WI38 (cell line): ENCODE results near the gene UBE2G2.

Experiments
- H3K4me3 ChIP-seq: 2 replicates; pipeline ENCODE4 v1.5.1; 2011; ENCODE audit warnings: low read depth, mild to moderate bottlenecking, control low read depth, low read length
- TF ChIP-seq, protein P1 (sequence below): IDR thresholded peaks from 2 replicates; pipeline ENCODE4 v1.5.1; 2012; ENCODE audit warnings: low read depth, mild to moderate bottlenecking, control low read depth, low read length

The UBE2G2 gene

DNA sequence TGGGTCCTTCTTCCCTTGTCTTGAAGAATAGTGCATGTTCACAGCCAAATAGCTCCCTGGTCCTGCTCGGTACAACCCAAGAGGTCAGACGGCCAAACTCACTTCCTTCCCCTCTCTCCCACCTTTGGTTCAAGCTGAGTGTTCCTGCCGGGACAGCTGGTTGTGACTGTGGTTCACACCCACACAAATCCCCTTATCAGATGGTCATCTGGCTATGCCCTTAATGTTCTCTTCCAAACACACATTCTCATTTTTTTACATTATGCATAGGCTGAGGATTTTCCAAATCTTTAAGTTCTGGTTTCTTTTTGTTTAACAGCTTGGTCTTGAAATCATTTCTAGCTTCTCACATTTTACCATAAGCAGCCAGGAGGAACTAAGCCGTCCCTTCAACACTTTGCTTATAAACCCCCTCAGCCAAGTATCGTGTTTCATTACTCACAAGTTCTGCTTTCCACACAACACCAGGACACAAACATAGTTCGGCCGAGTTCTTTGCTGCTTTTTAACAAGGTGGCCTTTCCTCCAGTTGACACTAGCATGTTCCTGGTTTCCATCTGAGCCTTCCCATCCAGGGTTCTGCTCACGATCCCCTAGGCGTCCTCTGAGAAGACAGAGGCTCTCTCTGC, 70.6 kb downstream of the UBE2G2 start:
- TF ChIP-seq, protein P1, sequence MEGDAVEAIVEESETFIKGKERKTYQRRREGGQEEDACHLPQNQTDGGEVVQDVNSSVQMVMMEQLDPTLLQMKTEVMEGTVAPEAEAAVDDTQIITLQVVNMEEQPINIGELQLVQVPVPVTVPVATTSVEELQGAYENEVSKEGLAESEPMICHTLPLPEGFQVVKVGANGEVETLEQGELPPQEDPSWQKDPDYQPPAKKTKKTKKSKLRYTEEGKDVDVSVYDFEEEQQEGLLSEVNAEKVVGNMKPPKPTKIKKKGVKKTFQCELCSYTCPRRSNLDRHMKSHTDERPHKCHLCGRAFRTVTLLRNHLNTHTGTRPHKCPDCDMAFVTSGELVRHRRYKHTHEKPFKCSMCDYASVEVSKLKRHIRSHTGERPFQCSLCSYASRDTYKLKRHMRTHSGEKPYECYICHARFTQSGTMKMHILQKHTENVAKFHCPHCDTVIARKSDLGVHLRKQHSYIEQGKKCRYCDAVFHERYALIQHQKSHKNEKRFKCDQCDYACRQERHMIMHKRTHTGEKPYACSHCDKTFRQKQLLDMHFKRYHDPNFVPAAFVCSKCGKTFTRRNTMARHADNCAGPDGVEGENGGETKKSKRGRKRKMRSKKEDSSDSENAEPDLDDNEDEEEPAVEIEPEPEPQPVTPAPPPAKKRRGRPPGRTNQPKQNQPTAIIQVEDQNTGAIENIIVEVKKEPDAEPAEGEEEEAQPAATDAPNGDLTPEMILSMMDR = no peak
- H3K4me3 ChIP-seq = no peak overlapping the region

DNA sequence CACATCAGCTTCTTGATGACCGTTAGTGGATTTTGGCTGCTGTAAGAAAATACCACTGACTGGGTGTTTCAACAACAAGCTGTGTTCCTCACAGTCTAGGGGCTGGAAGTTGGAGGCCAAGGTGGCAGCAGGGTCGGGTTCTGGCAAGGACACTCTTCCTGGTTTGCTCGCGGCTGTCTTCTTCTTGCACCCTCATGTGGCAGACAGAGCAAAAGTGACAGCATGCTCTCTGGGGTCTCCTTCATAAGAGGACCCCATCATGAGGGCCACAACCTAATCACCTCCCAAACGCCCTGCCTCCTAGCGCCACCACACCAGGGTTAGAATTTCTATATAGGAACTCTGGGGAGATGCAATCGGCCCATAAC, 71.6 kb downstream of the UBE2G2 start:
- no peak overlapping the region for H3K4me3 ChIP-seq
- TF ChIP-seq, protein P1 = no peak

DNA sequence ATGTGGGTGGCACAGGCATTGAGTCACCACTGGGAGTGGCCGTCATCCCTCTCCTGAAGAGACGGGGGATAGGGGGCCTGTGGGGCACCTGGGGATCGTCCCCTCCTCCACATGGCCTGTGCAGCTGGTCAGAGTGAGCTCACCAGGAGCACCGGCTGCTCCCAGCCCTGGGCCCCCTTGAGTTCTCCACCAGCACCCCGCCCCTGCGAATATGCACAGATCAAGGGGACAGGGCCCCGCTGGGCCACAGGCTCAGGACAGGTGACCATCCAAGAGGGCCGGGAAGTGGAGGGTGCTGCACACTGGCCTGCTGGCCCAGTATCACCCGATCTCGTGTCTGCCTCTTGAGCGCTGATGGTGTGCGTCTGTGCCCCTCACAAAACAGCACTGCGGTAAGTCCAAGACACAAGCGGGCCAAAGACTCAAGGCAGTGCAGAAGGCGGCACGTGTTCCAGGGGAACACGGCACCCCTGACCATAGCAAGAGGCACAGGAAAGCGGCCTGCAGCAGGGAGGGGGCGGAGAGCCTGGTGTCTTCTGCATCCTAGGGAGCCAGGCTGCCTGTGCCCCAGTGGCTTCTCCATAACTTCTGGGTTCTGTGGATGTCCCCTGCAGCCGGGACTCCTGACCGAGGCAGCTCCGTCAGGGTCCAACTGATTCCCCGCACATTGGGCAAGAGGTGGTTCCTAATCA, 72.1 kb downstream of the UBE2G2 start:
- TF ChIP-seq, protein P1 = no peak
- no peak overlapping the region for H3K4me3 ChIP-seq

DNA sequence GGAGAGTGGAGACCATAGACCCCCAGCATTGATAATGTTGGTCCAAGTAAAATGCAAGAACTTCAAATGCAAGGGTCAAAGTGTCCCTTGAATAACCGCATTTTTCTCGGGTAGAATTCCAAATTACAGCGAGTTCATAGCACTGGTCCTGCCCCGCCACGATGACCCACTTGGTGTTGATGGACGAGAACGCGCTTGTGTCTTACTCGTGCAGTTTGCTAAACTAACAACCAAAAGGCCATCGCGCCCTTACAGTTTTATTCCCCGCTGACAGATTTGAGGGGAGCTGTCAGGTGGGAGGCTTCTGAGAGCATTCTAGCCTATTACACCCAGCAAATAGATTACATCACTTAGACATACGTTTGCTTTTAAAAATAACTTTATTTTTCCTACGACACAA, 72.9 kb downstream of the UBE2G2 start:
- no peak overlapping the region for H3K4me3 ChIP-seq
- TF ChIP-seq, protein P1 = no peak

DNA sequence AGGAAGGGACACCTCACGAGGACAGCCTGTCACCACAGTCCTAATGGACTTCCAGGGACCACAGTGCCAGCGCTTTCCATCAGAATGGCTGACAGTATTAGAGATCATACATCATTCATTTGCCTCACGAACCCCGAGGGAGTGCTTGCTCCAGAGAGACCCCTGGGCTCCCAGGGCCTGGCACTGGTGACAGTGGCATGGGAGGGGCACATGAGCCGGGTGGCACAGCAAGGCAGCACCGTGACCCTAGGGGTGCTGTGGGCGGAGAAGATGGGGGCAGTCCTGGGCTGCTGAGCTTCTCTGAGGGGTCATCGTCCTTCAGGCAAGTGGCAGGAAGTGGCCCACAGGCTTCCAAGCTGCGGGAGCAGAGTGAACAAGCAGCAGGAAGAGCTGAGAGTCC, 73.9 kb downstream of the UBE2G2 start:
- TF ChIP-seq, protein P1 = no peak

DNA sequence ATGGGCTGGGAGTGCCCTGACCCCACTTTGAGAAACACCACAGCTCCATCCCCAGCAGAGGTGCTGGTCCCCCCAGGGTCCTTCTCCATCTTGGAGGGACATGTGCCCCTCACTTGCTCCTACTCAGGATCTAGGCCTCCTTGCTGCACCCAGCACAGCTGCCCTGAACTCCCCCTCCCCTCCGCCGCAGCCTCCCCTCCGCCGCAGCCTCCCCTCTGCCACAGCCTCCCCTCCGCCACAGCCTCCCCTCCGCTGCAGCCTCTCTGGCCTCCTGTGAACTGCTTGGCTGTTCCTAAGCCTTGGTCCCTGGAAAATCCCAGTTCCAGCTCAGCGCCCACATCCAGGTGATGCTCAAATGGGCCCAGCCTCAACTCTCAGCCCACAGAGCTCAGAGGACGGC, 74.3 kb downstream of the UBE2G2 start:
- TF ChIP-seq, protein P1 = no peak
- H3K4me3 ChIP-seq = no peak overlapping the region

More for the DNA sequence above, 73.9 kb downstream of the UBE2G2 start:
- H3K4me3 ChIP-seq = no peak overlapping the region

DNA sequence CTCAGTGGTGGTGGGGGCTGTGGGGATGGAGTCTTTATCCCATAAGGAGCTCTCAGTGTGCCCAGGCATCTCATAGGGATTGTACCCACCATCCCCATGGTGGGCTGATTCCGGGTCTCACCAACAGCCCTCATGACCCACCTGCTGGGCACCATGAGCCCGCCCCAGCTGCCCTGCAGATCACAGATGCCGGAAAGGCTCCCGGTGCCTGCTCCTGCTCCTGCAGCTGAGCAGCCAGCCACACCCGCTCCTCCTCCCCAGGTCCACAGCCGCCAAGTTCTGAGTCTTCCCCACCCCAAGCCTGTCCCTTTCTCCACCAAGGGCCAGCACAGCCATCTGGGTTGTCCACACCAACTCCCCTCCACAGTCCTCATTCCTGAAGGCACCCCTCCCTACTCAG, 74.8 kb downstream of the UBE2G2 start:
- TF ChIP-seq, protein P1 = no peak
- H3K4me3 ChIP-seq = no peak overlapping the region
